Muscle of back (tissue), 10 donors: ENCODE data around the gene OR6C75. TPM values are rescaled to one million over a fixed set of nuclear protein-coding genes. Genes with fewer than 3 reads are reported as not detected.

ENCODE experiments used
- polyA plus RNA-seq, 10 donors: library from polyadenylated mRNA; unstranded; fragments of 120-200 nt; gene quantifications; one replicate each; pipeline ENCODE4 v1.2.1, GENCODE V29; 2013; ENCODE audit not compliant: insufficient read length in 10 of 10

OR6C75 gene
- polyA plus RNA-seq, 10 donors = 0.09 TPM; not detected in 9

Other genes starting within 250 kb of the OR6C75 start
- not detected for gene OR9K2, start 236.6 kb upstream of the OR6C75 start, polyA plus RNA-seq
- gene OR10A7, start 141.9 kb upstream of the OR6C75 start, polyA plus RNA-seq = not detected
- gene OR6C74, start 118.4 kb upstream of the OR6C75 start, polyA plus RNA-seq = not detected
- under 1 TPM in 1 of 10 donors, not detected in 9; 0.18 TPM for gene OR6C6, start 66.4 kb upstream of the OR6C75 start, polyA plus RNA-seq
- gene OR6C1, start 48.6 kb upstream of the OR6C75 start, polyA plus RNA-seq = not detected
- not detected for gene OR6C3, start 32.2 kb upstream of the OR6C75 start, polyA plus RNA-seq
- gene OR6C65, start 37.6 kb downstream of the OR6C75 start, polyA plus RNA-seq = not detected
- gene OR6C76, start 63.3 kb downstream of the OR6C75 start, polyA plus RNA-seq = not detected
- gene OR6C2, start 81.1 kb downstream of the OR6C75 start, polyA plus RNA-seq = not detected
- not detected for gene OR6C70, start 107.2 kb downstream of the OR6C75 start, polyA plus RNA-seq
- gene OR6C68, start 129.4 kb downstream of the OR6C75 start, polyA plus RNA-seq = not detected
- gene OR6C4, start 186.6 kb downstream of the OR6C75 start, polyA plus RNA-seq = not detected
- not detected for gene OR2AP1, start 209.5 kb downstream of the OR6C75 start, polyA plus RNA-seq